ENCODE data around the gene ADAM22.

ADAM22 gene

GRCh38 chr7:88041583-88041982 is 107.5 kb downstream of the ADAM22 start:
- POLR2A ChIA-PET = no interaction called here
- TF ChIP-seq CTCF (IDR thresholded peaks at IDR 0.05; ENCODE audit: insufficient read depth, low read length, missing control alignments) = no peak
- DNase-seq (ENCODE audit: low read depth, low spot score) = no peak
- no peak overlapping the region for H3K4me3 ChIP-seq (ENCODE audit: low read depth, low read length)
- CTCF ChIA-PET = no interaction called here

- ChIA-PET CTCF (no interaction called here), POLR2A (no interaction called here)
- no peak overlapping the region for H3K4me3 ChIP-seq (ENCODE audit: low read depth, low read length)
- DNase-seq (ENCODE audit: low read depth, low spot score) = no peak
- no peak for TF ChIP-seq CTCF (IDR thresholded peaks at IDR 0.05; ENCODE audit: insufficient read depth, low read length, missing control alignments)
These were observed 108.1 kb downstream of the ADAM22 start for GRCh38 chr7:88042157-88042556.

- no peak overlapping the region for H3K4me3 ChIP-seq (ENCODE audit: low read depth, low read length)
- ChIA-PET POLR2A (no interaction called here), CTCF (no interaction called here)
- no peak for TF ChIP-seq CTCF (IDR thresholded peaks at IDR 0.05; ENCODE audit: insufficient read depth, low read length, missing control alignments)
- DNase-seq (ENCODE audit: low read depth, low spot score) = no peak
These were observed 108.8 kb downstream of the ADAM22 start for GRCh38 chr7:88042803-88043202.

DNA sequence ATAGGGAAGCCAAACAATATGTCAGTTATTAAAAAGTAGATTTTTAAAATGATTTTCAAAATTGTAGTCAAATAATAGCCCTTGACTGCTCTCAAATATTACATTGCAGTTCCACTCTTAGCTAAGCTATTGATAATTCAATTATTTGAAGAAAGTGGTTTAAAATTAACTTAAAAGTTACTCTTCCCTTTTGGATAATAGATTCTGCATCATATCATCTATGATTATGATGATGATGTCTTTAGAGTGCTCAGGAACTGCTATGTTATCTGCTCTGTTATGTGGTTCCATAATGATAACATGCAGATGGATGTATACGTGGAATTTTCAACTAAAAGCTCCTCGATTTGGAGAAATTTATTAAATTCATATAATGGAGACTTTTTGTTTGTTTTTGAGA is 110.0 kb downstream of the ADAM22 start:
- H3K4me3 ChIP-seq (ENCODE audit: low read depth, low read length) = no peak overlapping the region
- CTCF ChIA-PET = no interaction called here
- DNase-seq (ENCODE audit: low read depth, low spot score) = no peak
- TF ChIP-seq CTCF (IDR thresholded peaks at IDR 0.05; ENCODE audit: insufficient read depth, low read length, missing control alignments) = no peak
- POLR2A ChIA-PET = no interaction called here

DNA sequence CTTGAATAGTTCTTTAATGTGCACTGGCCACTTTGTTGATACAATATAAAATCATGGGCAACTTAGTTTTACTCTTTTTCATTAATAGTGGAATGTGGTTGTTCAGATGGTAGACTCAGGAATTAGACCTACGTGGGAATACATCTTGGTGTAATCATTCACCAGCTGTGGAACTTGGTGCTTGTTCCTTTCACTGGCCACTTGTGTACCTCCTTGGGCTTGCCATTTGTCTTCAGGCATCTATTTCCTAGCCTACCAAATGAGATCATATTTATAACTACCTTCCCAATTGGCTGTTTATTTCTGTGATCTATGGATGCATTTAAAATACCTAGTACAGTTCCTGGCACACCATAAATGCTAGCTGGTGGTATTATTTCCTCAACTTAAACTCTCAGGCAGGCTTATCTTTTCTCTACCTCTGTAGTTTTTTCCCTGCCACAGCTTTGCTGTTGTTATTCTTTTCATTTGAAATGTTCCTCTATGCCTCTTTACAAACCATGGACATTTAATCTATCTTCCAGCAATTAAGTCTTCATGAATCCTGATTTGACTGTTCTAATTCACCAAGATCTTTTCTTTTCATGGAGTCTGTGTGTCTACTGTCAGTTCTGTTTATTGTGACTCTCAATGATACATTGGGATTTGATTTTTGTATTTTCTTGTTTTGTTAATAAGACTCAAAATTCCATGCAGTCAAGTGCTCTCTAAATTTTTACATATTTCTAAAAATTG is 113.0 kb downstream of the ADAM22 start:
- no peak for DNase-seq (ENCODE audit: low read depth, low spot score)
- H3K4me3 ChIP-seq (ENCODE audit: low read depth, low read length) = no peak overlapping the region
- no peak for TF ChIP-seq CTCF (IDR thresholded peaks at IDR 0.05; ENCODE audit: insufficient read depth, low read length, missing control alignments)
- ChIA-PET CTCF (no interaction called here), POLR2A (no interaction called here)

GRCh38 chr7:88057655-88058054 is 123.6 kb downstream of the ADAM22 start:
- ChIA-PET POLR2A (no interaction called here), CTCF (no interaction called here)
- TF ChIP-seq CTCF (IDR thresholded peaks at IDR 0.05; ENCODE audit: insufficient read depth, low read length, missing control alignments) = no peak
- no peak for DNase-seq (ENCODE audit: low read depth, low spot score)
- H3K4me3 ChIP-seq (ENCODE audit: low read depth, low read length) = no peak overlapping the region
